HG03439 (cell line): ENCODE data around the gene MBTPS1.

Experiments used
- ATAC-seq: cut with Tn5 transposase; IDR thresholded peaks from one replicate; pipeline ENCODE4 v1.9.1; 2021; ENCODE audit warnings: mild to moderate bottlenecking, moderate library complexity; ENCODE audit not compliant: unreplicated experiment

MBTPS1 gene

DNA sequence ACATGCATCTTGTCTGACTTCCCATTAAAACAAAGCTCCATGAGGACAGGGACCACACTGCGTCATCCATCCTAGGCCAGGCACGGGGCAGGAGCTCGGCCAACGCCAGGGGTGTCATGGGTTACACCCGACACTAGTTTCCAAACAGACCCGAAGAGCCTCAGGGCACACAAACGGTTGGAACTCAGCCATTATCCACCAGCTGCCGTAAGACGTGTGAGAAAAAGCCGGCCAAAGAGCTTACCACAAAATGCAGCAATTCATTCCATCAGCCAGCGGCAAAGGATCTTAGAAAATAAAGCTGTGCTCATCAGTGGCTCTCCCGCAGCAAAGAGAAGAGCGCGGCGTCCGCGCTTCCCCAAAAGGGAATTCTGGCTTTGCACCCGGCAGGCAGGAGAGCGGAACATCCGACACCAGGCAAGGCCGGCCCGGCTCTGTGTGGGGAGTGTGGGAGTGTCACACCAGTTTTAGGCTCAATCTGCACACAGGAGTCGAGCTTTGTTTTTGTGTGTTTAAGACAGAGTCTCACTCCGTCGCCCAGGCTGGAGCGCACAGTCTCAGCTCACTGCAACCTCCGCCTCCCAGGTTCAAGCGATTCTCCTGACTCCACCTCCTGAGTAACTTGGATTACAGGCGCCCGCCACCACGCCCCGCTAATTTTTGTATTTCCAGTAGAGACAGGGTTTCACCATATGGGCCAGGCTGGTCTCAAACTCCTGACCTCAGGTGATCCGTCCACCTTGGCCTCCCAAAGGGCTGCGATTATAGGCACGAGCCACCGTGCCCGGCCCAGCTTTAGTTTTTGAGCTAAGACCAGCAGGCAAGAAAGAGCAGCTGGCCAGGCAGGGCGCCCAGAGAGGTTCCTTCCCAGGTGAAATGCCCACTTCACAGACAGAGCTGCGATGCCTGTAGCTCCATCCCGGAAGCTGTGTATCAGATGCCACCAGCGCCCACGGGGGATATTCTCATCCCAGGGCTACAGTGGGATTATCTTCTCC is 75.6 kb downstream of the MBTPS1 start:
- ATAC-seq = no peak

DNA sequence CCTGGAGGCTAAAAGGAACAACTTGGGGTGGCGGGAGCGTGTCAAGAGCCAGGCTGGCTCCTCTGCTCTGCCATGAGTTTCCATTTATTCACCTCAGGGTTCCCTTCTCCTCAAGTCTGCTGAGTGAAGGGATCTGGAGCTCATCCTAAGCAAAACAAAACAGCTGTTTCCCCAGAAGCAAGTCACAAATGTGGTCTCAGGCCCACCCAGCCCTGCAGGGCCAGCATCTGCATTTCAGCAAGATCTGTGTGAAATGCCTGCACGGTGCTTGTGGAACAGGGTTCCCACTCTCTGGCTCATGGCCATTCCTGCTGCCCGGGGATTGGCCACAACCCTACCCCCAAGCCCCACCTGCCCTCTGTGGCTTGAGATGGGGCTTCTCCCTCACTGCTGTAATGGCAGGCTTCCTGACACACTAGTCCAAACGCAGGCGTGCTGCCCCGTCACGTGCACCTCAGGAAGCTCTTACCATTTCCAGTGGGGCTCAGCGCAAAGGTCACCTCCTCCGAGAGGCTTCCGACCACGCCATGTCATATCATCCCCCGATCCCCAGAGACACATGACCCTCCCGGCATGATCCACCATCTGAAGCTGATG is 76.4 kb downstream of the MBTPS1 start:
- ATAC-seq = no peak

DNA sequence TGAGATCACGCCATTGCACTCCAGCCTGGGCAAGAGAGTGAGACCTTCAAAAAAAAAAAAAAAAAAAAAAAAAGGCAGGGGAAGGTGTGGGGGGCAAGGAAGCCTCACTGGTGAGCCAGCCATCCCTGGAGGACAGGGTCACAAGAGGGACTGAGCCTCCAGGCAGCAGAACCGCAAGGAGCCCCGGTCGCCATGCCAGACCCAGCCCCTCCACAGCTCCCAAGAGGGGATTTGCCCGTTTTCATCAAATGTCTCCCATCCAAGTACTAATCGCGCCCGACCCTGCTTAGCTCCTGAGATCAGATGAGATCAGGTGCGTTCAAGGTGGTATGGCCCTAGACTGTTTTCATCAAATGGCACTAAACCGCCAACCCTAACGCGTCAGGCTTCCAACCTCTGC is 77.0 kb downstream of the MBTPS1 start:
- ATAC-seq = no peak

DNA sequence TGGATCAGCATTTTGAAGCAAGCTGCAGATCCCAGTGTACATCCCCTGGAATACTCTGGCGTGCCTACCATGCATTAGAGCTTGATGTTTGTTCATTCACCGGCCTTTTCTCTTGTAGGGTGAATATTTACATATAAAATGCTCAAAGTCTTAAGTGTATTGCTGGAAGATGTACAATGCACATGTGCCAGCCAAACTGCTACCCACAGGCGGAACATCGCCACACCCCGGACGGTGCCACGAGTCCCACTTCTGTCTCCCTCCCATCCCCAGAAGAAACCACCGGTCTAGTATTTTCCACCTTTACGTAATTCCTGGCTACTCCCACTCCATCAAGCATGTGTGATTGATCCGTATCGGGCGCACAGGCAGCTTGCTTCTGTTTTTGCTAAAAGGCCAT is 78.3 kb downstream of the MBTPS1 start:
- no peak for ATAC-seq

DNA sequence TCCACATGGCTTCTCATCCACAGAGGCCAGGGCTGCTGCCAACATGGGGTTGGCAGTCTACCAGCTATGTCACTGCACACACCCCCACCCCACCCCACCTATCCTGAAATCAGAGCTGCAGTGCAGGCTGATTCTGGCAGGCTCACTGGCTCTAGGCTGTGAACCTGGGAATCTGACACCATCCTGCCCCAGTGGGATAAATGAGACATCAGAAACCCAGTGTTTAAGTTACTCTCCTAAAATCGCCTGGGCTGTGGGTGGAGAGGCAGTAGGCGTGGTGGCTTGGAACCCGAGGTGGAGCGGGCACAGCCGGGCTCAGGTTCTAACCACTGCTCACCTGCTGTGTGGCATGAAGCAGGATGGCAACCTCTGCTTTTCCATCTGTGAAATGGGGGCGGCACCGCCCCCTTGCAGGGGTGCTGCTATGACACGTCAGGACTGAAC is 79.7 kb downstream of the MBTPS1 start:
- ATAC-seq = no peak

DNA sequence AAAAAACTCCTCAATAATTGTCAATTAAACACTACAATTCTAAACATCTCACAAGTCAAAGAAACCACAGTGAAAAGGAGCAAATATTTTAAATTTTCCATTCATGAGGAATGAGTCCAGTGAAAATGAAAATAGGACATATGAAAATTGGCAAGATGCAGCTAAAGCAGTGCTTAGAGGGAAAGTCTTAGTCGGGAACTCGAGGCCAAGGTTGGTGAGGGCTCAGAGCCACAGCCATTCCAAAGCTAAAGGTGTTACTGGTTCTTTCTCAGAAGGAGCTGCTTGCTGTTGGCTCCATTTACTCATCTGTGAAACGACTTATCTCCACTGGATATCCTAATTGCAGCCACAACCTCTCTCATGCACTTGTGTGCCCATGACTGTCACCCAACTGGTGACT is 80.6 kb downstream of the MBTPS1 start:
- ATAC-seq = no peak

DNA sequence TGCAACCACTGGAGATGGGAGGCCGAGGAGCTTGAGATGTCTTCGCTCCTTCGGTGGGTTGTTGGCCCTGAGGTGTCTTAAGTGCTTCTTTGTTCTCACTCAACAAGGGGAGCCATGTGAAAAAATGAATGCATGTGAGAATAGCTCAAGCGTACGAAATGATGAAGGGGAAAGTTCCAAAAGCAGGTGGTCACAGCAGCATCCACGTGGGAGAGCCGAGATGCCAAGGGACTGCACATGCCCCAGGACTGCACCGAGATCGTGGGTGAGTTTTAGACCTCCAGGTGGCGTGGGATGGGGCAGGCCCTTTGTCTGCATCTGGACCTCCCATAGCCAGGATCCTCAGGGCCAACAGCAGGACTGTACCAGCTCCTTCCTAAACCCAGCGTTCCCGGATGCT is 82.2 kb downstream of the MBTPS1 start:
- ATAC-seq = no peak

DNA sequence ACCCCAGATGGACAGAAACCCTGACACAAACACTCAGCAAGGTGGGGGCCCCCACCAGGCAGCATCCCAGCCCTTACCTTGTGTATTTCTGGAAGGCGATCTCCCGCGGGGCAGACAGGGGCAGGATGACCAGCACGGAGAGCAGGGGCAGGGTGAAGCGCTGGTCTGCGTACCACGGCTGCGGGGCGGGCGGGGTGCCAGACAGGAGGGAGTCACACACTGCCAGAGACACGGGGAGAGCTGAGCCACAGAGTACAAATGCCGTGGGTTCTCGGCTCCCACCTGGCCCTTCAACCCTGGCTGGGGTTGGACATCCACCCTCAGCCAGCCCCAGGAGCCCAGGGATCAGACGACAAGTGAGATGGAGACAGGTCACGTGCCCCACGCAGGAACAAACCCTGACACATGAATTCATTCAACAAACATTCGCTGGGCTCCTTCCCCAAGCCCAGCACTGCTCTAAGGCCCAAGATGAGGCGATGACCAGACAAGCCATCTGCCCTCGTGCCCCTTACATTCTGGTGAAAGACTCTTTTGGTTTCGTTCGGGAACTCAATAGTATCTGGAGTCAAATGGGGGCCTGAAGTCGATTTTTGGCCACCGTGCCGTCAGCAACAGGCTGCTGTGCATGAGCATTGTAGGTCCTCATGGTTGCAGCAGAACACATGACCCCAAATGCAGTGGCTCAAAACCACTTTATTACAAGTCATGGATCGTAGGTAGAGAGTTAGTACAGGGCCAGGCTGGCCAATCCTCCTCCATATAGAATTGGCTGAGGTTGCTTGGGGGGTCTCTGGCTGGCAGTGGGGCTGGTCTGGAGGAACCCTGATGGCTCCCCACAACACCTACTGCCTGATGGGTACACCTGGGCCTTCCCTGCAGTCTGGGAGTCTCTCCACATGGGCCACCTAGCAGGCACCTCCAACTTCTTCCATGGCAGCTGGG is 83.2 kb downstream of the MBTPS1 start:
- ATAC-seq = no peak

DNA sequence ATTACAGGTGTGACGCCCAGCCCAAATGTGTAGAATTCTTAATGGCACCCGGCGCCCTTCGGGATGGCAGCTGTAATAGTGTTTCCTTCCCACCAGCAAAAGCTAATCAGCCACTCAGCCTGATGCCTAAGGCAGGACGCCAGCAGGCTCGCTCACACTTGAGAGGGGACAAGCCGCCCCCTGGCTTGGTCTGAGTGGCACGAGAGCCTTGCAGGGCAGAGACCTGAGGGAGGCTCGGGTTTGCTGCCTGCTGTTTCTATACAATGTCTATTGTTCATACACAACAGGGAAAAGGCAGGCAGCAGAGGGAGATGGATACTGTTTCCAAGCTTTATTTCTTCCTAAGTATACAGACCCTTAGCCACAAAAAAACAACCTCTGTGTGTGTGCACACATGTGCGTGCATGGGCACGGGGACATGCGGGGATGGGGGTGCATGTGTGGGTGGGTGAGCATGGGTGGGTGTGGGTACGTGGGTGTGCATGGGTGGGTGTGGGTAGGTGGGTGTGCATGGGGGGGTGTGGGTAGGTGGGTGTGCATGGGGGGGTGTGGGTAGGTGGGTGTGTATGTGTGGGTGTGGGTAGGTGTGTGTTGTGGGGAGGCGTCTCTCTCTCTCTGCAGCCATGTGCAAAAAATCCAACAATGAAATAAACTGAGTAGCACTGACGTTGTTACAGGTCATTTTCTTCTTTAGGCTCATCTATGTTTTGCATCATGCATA is 84.1 kb downstream of the MBTPS1 start:
- ATAC-seq = no peak

DNA sequence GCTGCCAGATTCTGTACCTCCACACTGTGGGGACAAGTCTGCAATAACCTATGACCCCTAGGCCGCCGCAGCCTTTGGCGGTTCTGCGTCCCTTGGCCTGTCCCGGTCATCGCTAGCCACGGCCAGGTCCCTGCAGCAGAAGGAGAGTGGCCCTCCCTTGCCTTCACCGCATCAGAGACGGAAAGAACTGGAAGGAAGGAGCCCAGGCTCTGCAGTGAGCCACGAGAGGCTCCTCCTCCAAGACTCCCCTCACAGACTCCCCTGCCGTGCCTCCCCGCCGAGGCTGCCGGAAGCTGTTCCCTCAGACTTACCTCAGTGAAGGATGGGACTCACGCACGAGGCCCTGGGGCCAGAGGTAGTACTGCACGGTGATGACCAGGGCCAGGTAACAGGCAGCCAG is 85.2 kb downstream of the MBTPS1 start:
- no peak for ATAC-seq

DNA sequence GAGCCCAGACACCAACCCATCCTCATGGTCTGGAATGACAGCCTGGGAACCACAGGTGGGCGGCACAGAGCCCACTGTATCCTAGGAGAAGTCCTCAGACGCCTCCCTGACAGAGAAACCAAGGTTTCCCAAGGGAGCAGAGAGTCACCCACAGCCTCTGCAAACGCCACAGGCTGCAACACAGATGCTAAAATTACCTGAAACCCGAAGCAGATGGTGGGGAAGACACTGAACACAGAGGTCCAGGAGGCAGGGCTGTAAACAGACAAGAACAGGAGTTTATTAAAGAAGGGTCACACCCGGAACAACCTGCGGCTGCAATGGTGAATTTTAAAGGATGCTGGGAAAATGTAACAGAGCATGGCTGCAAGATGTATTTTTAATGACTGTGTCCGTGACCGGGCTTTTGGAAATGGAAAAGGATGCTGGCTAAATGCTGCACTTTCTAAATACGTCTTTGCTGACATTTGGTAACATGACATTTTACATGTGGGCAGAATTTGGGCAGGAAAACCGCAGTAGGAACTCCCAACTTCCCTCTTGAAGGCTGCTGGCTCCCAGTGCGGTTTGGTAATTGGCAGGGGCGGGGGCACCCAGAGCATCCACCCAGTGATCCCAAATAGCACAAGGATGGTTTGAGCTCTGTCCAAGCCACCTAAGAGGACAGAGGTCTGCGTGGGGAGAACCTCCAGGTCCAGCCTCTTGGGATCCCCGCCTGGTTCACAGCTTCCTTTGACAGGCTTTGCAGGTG is 87.3 kb downstream of the MBTPS1 start:
- ATAC-seq = no peak

DNA sequence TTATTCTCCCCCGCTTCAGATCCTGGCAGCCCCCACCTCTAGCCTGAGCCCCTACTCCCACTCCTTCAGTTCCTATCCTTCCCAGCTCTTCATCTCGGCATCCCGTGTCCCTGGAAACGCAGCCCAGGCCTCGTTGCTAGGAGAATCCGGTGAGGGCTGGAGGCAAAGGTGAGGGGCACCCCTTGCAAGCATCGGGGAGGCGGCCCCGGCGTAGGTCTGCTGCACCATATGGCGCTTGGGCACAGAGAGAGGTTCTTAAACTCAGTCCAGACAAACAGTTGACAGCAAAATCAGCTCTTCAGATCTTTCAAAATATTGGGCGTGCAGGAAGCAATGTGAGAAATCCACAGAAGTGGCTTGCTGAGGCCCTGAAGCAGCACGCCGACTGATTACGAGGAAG is 89.1 kb downstream of the MBTPS1 start:
- ATAC-seq = no peak

DNA sequence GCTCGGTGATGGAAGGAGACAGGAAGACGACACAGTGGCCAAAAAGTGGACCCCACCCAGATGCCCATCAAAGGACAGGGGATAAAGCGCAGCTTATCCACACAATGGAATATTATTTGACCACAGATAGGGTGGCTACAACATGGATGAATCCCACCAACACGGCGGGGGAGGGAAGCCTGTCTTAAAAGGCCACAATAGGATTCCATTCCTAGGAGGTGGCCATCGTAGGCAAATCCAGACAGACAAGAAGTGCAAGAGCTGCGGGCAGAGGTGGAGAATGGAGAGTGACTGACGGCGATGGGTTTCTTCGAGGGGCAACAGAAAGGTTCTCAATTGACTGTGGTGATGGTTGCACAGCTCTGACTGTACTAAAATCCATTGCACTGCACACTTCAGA is 90.1 kb downstream of the MBTPS1 start:
- ATAC-seq = no peak

DNA sequence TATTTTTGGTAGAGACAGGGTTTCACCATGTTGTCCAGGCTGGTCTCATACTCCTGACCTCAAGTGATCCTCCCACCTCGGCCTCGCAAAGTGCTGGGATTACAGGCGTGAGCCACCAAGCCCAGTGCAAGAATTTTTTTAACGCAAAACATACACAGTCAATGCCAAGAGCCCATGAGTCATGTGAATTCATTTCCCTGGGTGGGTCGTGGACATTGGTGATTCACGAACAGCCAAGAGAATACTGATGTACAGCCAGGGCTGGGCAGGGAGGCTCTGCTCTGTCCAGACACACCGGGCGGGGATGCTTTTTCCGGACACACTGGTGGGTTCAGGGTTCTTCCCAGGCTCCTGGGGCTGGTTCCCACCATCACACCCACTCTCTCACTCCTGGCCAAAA is 91.9 kb downstream of the MBTPS1 start:
- no peak for ATAC-seq

DNA sequence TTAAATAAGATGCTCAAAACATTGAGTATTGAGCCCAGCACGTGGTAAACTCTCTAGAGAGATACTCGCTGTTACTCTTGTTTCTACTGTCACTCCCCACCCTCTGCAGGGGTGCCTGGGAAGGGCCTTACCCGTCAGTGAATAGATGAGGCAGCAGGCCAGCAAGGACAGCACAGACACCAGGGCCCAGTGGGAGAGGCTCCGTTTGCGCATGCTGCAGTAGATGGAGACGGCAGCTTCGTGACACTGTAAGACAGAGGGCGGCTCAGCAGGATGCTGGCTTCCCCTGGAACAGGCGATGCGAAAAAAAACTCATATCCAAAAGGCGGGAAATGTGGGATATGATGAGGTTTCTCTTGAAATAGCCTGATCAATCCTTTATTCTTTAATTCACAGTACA is 94.1 kb downstream of the MBTPS1 start:
- no peak for ATAC-seq

DNA sequence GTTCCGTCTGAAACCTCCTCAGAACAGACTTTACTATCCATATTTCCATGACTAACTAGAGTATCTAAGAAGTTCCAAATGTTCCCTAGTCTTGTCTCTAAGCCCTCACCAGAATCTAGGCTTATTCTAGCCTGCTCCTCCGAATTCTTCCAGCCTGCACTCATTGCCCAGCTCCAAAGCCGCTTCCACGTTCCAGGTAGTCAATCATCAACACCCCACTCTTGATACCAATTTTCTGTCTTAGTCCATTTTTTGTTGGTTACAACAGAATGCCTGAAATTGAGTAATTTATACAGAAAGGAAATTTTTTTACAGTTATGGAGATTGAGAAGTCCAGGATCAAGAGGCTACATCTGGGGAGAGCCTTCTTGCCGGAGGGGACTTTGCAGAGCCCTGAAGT is 95.3 kb downstream of the MBTPS1 start:
- ATAC-seq = no peak

DNA sequence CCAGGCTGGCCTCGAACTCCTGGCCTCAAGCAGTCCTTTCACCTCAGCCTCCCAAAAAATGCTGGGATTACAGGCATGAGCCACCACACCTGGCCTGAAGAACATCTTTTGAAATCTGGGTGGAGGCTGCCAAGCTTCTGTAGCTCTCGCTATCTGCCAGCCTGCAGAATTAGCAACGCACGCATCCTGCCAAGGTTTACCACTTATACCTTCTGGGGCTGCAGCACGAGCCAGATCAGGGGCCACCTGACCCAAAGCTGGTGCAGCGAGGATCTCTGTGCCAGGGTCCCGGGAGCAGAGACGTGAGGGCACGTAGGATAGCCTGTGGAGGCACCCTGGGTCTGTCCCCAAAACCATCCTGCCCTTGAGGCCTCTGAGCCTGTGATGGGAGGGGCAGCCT is 96.4 kb downstream of the MBTPS1 start:
- no peak for ATAC-seq

DNA sequence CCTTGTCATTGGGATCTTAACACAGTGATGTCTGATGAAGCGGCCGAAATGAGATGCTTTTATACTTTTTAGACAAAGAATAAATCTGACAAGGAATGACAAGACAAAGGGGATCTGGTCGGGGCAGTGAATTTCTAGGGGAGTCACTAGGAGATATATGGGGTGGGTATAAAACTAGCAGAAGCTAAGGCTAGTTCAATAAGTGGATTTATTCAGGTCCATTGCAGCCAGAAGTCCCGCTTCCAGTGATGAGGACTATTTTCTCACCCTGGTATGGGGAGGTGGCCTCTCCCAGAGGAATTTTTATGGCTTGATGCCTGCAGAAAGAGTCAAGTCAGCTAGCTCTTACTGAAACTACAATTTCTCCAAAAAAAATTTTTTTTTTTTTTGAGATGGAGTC is 98.0 kb downstream of the MBTPS1 start:
- no peak for ATAC-seq

DNA sequence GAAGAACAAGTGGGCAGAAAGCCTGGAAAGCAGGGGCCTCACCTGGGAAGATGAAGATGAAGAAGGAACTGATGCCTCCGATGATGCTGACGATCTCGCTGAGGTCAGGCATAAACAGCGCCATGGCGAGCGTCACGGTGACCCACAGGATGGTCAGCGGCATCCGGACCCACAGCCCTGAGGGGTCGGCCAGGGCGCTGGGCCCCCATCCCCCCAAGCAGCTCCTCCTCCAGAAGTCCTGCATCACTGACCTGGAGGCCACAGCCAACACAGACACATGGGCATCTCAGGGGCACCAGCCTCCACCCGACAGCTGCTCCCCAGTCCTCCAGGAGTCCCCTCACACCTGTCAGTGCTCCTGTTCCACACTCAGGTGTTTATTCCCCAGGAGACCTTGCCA is 100.3 kb downstream of the MBTPS1 start:
- no peak for ATAC-seq

DNA sequence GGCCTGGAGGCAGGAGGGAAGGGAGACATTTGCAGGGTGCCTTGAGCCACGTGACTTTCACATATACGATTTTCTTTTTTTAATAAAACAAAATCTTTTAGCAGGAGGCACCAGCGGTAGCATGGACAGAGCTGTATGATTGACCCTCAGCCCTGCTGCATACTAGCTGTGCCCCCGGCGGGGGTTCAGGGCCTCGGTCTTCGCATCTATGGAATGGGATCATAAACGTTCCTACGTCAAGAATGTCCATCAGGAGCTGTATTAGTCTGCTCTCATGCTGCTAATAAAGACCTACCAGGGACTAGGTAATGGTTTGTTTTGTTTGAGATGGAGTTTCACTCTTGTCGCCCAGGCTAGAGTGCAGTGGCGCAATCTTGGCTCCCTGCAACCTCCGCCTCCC is 101.3 kb downstream of the MBTPS1 start:
- no peak for ATAC-seq
